GM18505 (cell line): ENCODE data around the gene RPP21.

ENCODE experiments used
- ATAC-seq: cut with Tn5 transposase; IDR thresholded peaks from one replicate; pipeline ENCODE4 v1.9.1; 2021; ENCODE audit not compliant: unreplicated experiment
- POLR2A ChIP-seq: IDR thresholded peaks from 4 replicates; pipeline ENCODE4 v1.6.1; 2011; ENCODE audit warnings: borderline replicate concordance; ENCODE audit not compliant: insufficient read depth, insufficient read length; ENCODE audit errors: extremely low read depth

RPP21 gene

GRCh38 chr6:30341728-30342127 is 3.2 kb upstream of the RPP21 start:
- TF ChIP-seq POLR2A, result no peak
- ATAC-seq, result no peak

- no peak for TF ChIP-seq POLR2A
- no peak for ATAC-seq
Observed at GRCh38 chr6:30344191-30344867, 627 bp upstream of the RPP21 start.

- no peak for TF ChIP-seq POLR2A
- ATAC-seq, result no peak
Observed at GRCh38 chr6:30345852-30346251, 896 bp downstream of the RPP21 start.

- TF ChIP-seq POLR2A, result no peak
Observed at GRCh38 chr6:30348957-30349356, 4.0 kb downstream of the RPP21 start.

GRCh38 chr6:30349421-30350177 is 4.6 kb downstream of the RPP21 start:
- no peak for TF ChIP-seq POLR2A
- no peak for ATAC-seq

More at GRCh38 chr6:30348957-30349356, 4.0 kb downstream of the RPP21 start:
- no peak for ATAC-seq

- no peak for ATAC-seq
- TF ChIP-seq POLR2A, result no peak
Observed at GRCh38 chr6:30350524-30350923, 5.6 kb downstream of the RPP21 start.

GRCh38 chr6:30352550-30352949 is 7.6 kb downstream of the RPP21 start:
- ATAC-seq, result no peak
- TF ChIP-seq POLR2A, result no peak

- ATAC-seq, result no peak
- no peak for TF ChIP-seq POLR2A
Observed at GRCh38 chr6:30355281-30355680, 10.3 kb downstream of the RPP21 start.

GRCh38 chr6:30356536-30356935 is 11.6 kb downstream of the RPP21 start:
- TF ChIP-seq POLR2A, result no peak

GRCh38 chr6:30357678-30358540 is 13.0 kb downstream of the RPP21 start:
- TF ChIP-seq POLR2A, result no peak
- ATAC-seq, result no peak

More at GRCh38 chr6:30356536-30356935, 11.6 kb downstream of the RPP21 start:
- ATAC-seq, result no peak

- no peak for ATAC-seq
Observed at GRCh38 chr6:30359276-30359675, 14.3 kb downstream of the RPP21 start.

GRCh38 chr6:30360139-30360538 is 15.2 kb downstream of the RPP21 start:
- ATAC-seq, result no peak

More at GRCh38 chr6:30359276-30359675, 14.3 kb downstream of the RPP21 start:
- TF ChIP-seq POLR2A, result no peak

GRCh38 chr6:30361661-30362060 is 16.7 kb downstream of the RPP21 start:
- no peak for TF ChIP-seq POLR2A
- no peak for ATAC-seq

More at GRCh38 chr6:30360139-30360538, 15.2 kb downstream of the RPP21 start:
- TF ChIP-seq POLR2A, result no peak
